ENCODE results near the gene CLCN7. TPM values are rescaled to one million over a fixed set of nuclear protein-coding genes. Genes with fewer than 3 reads are reported as not detected.

CLCN7 gene
- total RNA-seq, 1 donor from 2014 or later = 99.1 TPM

- H3K36me3 Mint-ChIP-seq (ENCODE audit: low read depth, unreplicated experiment) = no peaks in the 10 kb centered on the region
- no peaks in the 10 kb centered on the region for H3K4me1 Mint-ChIP-seq (ENCODE audit: unreplicated experiment)
- no peak for DNase-seq (ENCODE audit: low spot score)
- no peak overlapping the region for H3K4me3 Mint-ChIP-seq (ENCODE audit: unreplicated experiment)
- no peak for TF ChIP-seq CTCF (IDR thresholded peaks at IDR 0.05; ENCODE audit: unreplicated experiment)
- H3K9me3 Mint-ChIP-seq (ENCODE audit: unreplicated experiment) = no peaks in the 10 kb centered on the region
- H3K27me3 Mint-ChIP-seq (ENCODE audit: unreplicated experiment) = peaks cover 2% of the 10 kb centered on the region
- H3K27ac Mint-ChIP-seq (ENCODE audit: unreplicated experiment) = no peak overlapping the region
Measured at GRCh38 chr16:1436731-1437355, 38.0 kb downstream of the CLCN7 start.

- no peak for DNase-seq (ENCODE audit: low spot score)
- Mint-ChIP-seq H3K9me3 (ENCODE audit: unreplicated experiment) (no peaks in the 10 kb centered on the region), H3K36me3 (ENCODE audit: low read depth, unreplicated experiment) (no peaks in the 10 kb centered on the region), H3K27ac (ENCODE audit: unreplicated experiment) (no peak overlapping the region), H3K4me3 (ENCODE audit: unreplicated experiment) (no peak overlapping the region), H3K27me3 (ENCODE audit: unreplicated experiment) (peaks cover 2% of the 10 kb centered on the region), H3K4me1 (ENCODE audit: unreplicated experiment) (no peaks in the 10 kb centered on the region)
- TF ChIP-seq CTCF (IDR thresholded peaks at IDR 0.05; ENCODE audit: unreplicated experiment) = no peak
Measured at GRCh38 chr16:1435921-1436697, 38.7 kb downstream of the CLCN7 start.

GRCh38 chr16:1434644-1435592, 39.9 kb downstream of the CLCN7 start:
- H3K27me3 Mint-ChIP-seq (ENCODE audit: unreplicated experiment) = peaks cover 2% of the 10 kb centered on the region
- TF ChIP-seq CTCF (IDR thresholded peaks at IDR 0.05; ENCODE audit: unreplicated experiment) = no peak
- no peaks in the 10 kb centered on the region for H3K4me1 Mint-ChIP-seq (ENCODE audit: unreplicated experiment)
- H3K27ac Mint-ChIP-seq (ENCODE audit: unreplicated experiment) = no peak overlapping the region
- H3K9me3 Mint-ChIP-seq (ENCODE audit: unreplicated experiment) = no peaks in the 10 kb centered on the region
- H3K4me3 Mint-ChIP-seq (ENCODE audit: unreplicated experiment) = no peak overlapping the region
- H3K36me3 Mint-ChIP-seq (ENCODE audit: low read depth, unreplicated experiment) = no peaks in the 10 kb centered on the region
- DNase-seq (ENCODE audit: low spot score) = no peak

GRCh38 chr16:1433756-1434155, 41.1 kb downstream of the CLCN7 start:
- no peaks in the 10 kb centered on the region for H3K9me3 Mint-ChIP-seq (ENCODE audit: unreplicated experiment)

More at GRCh38 chr16:1433756-1434155, 41.1 kb downstream of the CLCN7 start:
- Mint-ChIP-seq H3K4me1 (ENCODE audit: unreplicated experiment) (no peaks in the 10 kb centered on the region), H3K36me3 (ENCODE audit: low read depth, unreplicated experiment) (no peaks in the 10 kb centered on the region), H3K27me3 (ENCODE audit: unreplicated experiment) (peaks cover 1% of the 10 kb centered on the region), H3K27ac (ENCODE audit: unreplicated experiment) (no peak overlapping the region), H3K4me3 (ENCODE audit: unreplicated experiment) (no peak overlapping the region)
- DNase-seq (ENCODE audit: low spot score) = no peak
- no peak for TF ChIP-seq CTCF (IDR thresholded peaks at IDR 0.05; ENCODE audit: unreplicated experiment)

Data from endothelial cell (in vitro differentiated cells).